Measurements from ENCODE around the gene EIF4A3. TPM values are rescaled to one million over a fixed set of nuclear protein-coding genes. Genes with fewer than 3 reads are reported as not detected.

Gene EIF4A3
- total RNA-seq, 1 experiment from 2014 or later = 160 TPM

DNA sequence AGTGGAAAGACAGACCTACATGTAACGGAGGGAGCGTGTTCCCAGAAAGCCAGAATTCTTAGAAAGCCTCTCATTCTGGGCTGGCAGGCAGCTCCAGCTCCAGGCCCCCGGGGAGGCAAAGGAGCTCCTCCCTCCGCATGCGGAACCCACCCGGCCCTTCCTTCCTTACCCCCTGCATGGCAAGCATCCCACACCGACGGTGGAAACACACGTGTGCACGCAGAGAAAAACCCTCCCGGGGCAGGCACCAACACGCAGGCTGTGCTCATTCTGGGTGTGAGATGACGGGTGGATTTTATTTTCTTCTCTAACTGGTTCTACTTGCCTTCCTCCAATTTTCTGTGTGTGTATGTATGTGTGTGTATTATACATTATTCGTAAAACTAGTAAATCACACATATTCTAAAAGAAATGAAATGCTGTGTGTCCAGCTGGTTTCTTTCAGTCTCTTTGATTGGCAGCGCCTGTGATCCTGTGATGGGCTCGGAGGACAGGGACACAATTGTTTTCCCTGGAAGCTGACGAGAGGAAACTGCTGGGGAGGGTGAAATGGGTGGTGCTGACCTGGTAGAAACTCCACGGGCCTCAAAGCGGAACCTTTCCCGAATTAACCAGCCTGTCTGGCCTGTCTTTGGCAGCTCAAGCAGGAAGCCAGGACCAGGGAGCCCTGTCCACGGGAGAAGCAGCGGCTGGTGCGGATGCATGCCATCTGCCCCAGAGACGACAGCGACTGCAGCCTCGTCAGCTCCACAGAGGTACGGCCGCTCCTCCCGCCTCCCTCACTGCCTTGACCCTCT lies 45.1 kb upstream of the EIF4A3 start (continued):
- TF ChIP-seq ZBTB43 (CRISPR knock-in tag; IDR thresholded peaks at IDR 0.05) (no peak), PRDM15 (CRISPR knock-in tag; IDR thresholded peaks at IDR 0.05) (no peak), OVOL2 (CRISPR knock-in tag; IDR thresholded peaks at IDR 0.05; ENCODE audit: borderline replicate concordance) (no peak), GTF2I (CRISPR knock-in tag; conservative IDR thresholded peaks at IDR 0.05) (no peak), FOXK1 (CRISPR knock-in tag; IDR thresholded peaks at IDR 0.05) (no peak), ZNF423 (CRISPR knock-in tag; IDR thresholded peaks at IDR 0.05) (no peak), GABPB1 (CRISPR knock-in tag; IDR thresholded peaks at IDR 0.05) (no peak), ZNF396 (CRISPR knock-in tag; IDR thresholded peaks at IDR 0.05; ENCODE audit: borderline replicate concordance) (no peak)
- TF ChIP-seq, protein P1, sequence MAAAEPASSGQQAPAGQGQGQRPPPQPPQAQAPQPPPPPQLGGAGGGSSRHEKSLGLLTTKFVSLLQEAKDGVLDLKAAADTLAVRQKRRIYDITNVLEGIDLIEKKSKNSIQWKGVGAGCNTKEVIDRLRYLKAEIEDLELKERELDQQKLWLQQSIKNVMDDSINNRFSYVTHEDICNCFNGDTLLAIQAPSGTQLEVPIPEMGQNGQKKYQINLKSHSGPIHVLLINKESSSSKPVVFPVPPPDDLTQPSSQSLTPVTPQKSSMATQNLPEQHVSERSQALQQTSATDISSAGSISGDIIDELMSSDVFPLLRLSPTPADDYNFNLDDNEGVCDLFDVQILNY (CRISPR knock-in tag; IDR thresholded peaks at IDR 0.05) = no peak
- TF ChIP-seq, protein P2, sequence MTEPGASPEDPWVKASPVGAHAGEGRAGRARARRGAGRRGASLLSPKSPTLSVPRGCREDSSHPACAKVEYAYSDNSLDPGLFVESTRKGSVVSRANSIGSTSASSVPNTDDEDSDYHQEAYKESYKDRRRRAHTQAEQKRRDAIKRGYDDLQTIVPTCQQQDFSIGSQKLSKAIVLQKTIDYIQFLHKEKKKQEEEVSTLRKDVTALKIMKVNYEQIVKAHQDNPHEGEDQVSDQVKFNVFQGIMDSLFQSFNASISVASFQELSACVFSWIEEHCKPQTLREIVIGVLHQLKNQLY (CRISPR knock-in tag; IDR thresholded peaks at IDR 0.05) = no peak

DNA sequence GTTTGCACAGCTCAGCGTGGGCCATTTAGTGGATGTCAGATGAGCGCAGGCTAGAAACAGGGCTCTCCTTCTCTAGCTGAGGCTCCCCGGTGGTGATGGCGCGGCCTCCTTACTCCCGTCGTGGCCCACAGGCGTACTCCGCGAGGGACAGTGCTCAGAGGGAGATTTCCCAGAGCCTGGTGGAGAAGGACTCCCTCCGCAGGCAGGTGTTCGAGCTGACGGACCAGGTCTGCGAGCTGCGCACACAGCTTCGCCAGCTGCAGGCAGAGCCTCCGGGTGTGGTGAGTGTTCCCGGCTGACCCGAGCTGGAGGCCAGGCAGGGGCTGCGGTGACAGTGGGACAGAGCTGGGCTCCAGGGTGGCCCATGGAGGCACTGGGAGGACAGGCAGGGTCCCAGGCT lies 44.3 kb upstream of the EIF4A3 start:
- H3K36me3 Mint-ChIP-seq = no peaks in the 10 kb centered on the region
- H3K4me3 Mint-ChIP-seq = no peak overlapping the region
- DNase-seq (ENCODE audit: low spot score) (peak; percentile 68), ATAC-seq (peak; percentile 80)
- H3K27ac Mint-ChIP-seq = peak overlapping the region; percentile 87; the same call in 1 of the 2 replicates
- CTCF ChIA-PET = interaction anchor here (0.6 to 2.8 kb wide), 18 partner anchors 25 to 264 kb away, joined by 3 to 17 read pairs (median 4); partner anchors contain the start of gene GAA
- no peaks in the 10 kb centered on the region for H3K4me1 Mint-ChIP-seq
- POLR2A ChIA-PET = no interaction called here
- TF ChIP-seq USF2 (CRISPR knock-in tag; IDR thresholded peaks at IDR 0.05) = peak; percentile 23; the same call in 1 of the 2 replicates
- TF ChIP-seq, protein P3, sequence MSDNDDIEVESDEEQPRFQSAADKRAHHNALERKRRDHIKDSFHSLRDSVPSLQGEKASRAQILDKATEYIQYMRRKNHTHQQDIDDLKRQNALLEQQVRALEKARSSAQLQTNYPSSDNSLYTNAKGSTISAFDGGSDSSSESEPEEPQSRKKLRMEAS (CRISPR knock-in tag; IDR thresholded peaks at IDR 0.05) = 0 out of 2 replicates have a peak, but pooled peaks have one; percentile 51
- TF ChIP-seq GABPB1 (CRISPR knock-in tag; IDR thresholded peaks at IDR 0.05) = no peak
- TF ChIP-seq RELA (CRISPR knock-in tag; IDR thresholded peaks at IDR 0.05; ENCODE audit: borderline replicate concordance) = 0 out of 2 replicates have a peak, but pooled peaks have one; percentile 33
- no peak for TF ChIP-seq ZNF232 (CRISPR knock-in tag; IDR thresholded peaks at IDR 0.05)
- H3K27me3 Mint-ChIP-seq (ENCODE audit: low read depth) = no peaks in the 10 kb centered on the region; the same call in 1 of the 2 replicates
- H3K9me3 Mint-ChIP-seq = no peaks in the 10 kb centered on the region

DNA sequence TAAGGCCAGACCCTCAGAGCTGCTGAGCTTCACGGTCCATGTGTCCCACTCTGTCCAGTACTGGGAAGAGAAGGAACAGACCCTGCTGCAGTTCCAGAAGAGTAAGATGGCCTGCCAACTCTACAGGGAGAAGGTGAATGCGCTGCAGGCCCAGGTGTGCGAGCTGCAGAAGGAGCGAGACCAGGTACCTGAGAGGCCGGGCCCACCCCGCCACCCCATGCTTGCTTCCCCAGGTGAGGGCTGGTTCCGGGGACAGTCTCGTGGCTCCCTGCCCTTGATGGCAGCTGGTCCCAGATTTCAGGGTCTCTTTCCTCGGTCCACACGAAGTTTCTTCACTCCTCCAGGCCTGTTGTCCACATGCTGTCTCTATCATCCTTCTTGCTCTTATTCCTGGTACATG lies 43.8 kb upstream of the EIF4A3 start:
- Mint-ChIP-seq H3K27me3 (ENCODE audit: low read depth) (no peaks in the 10 kb centered on the region), H3K9me3 (no peaks in the 10 kb centered on the region), H3K4me1 (no peaks in the 10 kb centered on the region), H3K27ac (peak overlapping the region; percentile 87; the same call in 1 of the 2 replicates), H3K4me3 (no peak overlapping the region), H3K36me3 (no peaks in the 10 kb centered on the region)
- no peak for ATAC-seq
- ChIA-PET POLR2A (no interaction called here), CTCF (interaction anchor here (0.9 to 2.8 kb wide), 12 partner anchors 24 to 264 kb away, joined by 3 to 17 read pairs (median 5); partner anchors contain the start of gene GAA)
- DNase-seq (ENCODE audit: low spot score) = no peak
- no peak for TF ChIP-seq E2F1 (CRISPR knock-in tag; IDR thresholded peaks at IDR 0.05)
- TF ChIP-seq JUN (CRISPR knock-in tag; IDR thresholded peaks at IDR 0.05) = no peak
- TF ChIP-seq KAT7 (CRISPR knock-in tag; IDR thresholded peaks at IDR 0.05; ENCODE audit: borderline replicate concordance) = no peak
- TF ChIP-seq, protein P4, sequence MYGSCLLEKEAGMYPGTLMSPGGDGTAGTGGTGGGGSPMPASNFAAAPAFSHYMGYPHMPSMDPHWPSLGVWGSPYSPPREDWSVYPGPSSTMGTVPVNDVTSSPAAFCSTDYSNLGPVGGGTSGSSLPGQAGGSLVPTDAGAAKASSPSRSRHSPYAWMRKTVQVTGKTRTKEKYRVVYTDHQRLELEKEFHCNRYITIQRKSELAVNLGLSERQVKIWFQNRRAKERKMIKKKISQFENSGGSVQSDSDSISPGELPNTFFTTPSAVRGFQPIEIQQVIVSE (CRISPR knock-in tag; IDR thresholded peaks at IDR 0.05; ENCODE audit: borderline replicate concordance) = no peak
- no peak for TF ChIP-seq ZNF396 (CRISPR knock-in tag; IDR thresholded peaks at IDR 0.05; ENCODE audit: borderline replicate concordance)
- TF ChIP-seq IRF2 (CRISPR knock-in tag; IDR thresholded peaks at IDR 0.05; ENCODE audit: borderline replicate concordance, low read depth) = no peak
